ENCODE measurements around the gene DCXR.

DNA sequence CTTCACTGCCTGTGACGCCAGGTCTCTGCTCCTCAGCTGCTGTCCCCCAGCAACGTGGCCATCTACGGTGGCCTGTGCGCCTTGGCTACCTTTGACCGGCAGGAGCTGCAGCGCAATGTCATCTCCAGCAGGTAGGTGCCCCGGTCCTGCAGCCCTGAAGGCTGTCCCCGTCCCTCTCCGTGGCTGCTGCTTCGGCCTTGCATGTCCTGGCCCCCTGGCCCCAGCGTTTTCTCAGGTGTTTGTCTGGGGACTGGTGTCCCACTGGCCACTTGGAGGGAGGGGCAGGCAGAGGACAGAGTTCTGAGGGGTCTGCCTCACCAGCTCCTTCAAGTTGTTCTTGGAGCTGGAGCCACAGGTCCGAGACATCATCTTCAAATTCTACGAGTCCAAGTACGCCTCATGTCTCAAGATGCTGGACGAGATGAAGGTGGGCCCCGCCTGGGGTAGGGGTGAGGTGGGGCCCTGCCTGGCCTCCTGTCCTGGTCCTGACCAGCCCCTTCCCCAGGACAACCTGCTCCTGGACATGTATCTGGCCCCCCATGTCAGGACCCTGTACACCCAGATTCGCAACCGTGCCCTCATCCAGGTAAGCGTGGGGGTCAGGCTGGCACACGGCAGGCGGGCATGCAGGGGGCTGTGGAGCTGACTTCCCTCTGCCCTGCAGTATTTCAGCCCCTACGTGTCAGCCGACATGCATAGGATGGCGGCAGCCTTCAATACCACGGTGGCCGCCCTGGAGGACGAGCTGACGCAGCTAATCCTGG is 18.6 kb upstream of the DCXR start:
- TF ChIP-seq ZNF571 (tag by site-specific recombination; IDR thresholded peaks at IDR 0.05) (no peak), ZNF174 (tag by site-specific recombination; IDR thresholded peaks at IDR 0.05) (no peak), KLF10 (tag by site-specific recombination; IDR thresholded peaks at IDR 0.05) (no peak), ZNF121 (tag by site-specific recombination; IDR thresholded peaks at IDR 0.05) (no peak), ZNF169 (tag by site-specific recombination; IDR thresholded peaks at IDR 0.05) (no peak), ZNF629 (tag by site-specific recombination; IDR thresholded peaks at IDR 0.05) (no peak), ZNF654 (tag by site-specific recombination; IDR thresholded peaks at IDR 0.05; ENCODE audit: low read depth) (no peak), ZNF274 (IDR thresholded peaks at IDR 0.05; ENCODE audit: low read length) (no peak), ZNF274 (tag by site-specific recombination; IDR thresholded peaks at IDR 0.05; ENCODE audit: borderline replicate concordance) (no peak), TCF7L2 (IDR thresholded peaks at IDR 0.05; ENCODE audit: borderline replicate concordance, low read depth, low read length) (no peak), ZNF549 (tag by site-specific recombination; IDR thresholded peaks at IDR 0.05) (no peak)
- TF ChIP-seq, protein P1, sequence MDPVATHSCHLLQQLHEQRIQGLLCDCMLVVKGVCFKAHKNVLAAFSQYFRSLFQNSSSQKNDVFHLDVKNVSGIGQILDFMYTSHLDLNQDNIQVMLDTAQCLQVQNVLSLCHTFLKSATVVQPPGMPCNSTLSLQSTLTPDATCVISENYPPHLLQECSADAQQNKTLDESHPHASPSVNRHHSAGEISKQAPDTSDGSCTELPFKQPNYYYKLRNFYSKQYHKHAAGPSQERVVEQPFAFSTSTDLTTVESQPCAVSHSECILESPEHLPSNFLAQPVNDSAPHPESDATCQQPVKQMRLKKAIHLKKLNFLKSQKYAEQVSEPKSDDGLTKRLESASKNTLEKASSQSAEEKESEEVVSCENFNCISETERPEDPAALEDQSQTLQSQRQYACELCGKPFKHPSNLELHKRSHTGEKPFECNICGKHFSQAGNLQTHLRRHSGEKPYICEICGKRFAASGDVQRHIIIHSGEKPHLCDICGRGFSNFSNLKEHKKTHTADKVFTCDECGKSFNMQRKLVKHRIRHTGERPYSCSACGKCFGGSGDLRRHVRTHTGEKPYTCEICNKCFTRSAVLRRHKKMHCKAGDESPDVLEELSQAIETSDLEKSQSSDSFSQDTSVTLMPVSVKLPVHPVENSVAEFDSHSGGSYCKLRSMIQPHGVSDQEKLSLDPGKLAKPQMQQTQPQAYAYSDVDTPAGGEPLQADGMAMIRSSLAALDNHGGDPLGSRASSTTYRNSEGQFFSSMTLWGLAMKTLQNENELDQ (tag by site-specific recombination; IDR thresholded peaks at IDR 0.05; ENCODE audit: low read depth), result no peak
- TF ChIP-seq, protein P2, sequence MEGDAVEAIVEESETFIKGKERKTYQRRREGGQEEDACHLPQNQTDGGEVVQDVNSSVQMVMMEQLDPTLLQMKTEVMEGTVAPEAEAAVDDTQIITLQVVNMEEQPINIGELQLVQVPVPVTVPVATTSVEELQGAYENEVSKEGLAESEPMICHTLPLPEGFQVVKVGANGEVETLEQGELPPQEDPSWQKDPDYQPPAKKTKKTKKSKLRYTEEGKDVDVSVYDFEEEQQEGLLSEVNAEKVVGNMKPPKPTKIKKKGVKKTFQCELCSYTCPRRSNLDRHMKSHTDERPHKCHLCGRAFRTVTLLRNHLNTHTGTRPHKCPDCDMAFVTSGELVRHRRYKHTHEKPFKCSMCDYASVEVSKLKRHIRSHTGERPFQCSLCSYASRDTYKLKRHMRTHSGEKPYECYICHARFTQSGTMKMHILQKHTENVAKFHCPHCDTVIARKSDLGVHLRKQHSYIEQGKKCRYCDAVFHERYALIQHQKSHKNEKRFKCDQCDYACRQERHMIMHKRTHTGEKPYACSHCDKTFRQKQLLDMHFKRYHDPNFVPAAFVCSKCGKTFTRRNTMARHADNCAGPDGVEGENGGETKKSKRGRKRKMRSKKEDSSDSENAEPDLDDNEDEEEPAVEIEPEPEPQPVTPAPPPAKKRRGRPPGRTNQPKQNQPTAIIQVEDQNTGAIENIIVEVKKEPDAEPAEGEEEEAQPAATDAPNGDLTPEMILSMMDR (tag by site-specific recombination; IDR thresholded peaks at IDR 0.05), result no peak
- TF ChIP-seq, protein P3, sequence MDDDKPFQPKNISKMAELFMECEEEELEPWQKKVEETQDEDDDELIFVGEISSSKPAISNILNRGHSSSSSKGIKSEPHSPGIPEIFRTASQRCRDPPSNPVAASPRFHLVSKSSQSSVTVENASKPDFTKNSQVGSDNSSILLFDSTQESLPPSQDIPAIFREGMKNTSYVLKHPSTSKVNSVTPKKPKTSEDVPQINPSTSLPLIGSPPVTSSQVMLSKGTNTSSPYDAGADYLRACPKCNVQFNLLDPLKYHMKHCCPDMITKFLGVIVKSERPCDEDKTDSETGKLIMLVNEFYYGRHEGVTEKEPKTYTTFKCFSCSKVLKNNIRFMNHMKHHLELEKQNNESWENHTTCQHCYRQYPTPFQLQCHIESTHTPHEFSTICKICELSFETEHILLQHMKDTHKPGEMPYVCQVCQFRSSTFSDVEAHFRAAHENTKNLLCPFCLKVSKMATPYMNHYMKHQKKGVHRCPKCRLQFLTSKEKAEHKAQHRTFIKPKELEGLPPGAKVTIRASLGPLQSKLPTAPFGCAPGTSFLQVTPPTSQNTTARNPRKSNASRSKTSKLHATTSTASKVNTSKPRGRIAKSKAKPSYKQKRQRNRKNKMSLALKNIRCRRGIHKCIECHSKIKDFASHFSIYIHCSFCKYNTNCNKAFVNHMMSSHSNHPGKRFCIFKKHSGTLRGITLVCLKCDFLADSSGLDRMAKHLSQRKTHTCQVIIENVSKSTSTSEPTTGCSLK (tag by site-specific recombination; IDR thresholded peaks at IDR 0.05), result no peak
